Measurements from ENCODE around the gene PGA3.
"Not testable (repeated sequence)": the region's sequence is repeated elsewhere in the genome, so short reads cannot be mapped to it uniquely, and the experiment has no call there.

The PGA3 gene

DNA sequence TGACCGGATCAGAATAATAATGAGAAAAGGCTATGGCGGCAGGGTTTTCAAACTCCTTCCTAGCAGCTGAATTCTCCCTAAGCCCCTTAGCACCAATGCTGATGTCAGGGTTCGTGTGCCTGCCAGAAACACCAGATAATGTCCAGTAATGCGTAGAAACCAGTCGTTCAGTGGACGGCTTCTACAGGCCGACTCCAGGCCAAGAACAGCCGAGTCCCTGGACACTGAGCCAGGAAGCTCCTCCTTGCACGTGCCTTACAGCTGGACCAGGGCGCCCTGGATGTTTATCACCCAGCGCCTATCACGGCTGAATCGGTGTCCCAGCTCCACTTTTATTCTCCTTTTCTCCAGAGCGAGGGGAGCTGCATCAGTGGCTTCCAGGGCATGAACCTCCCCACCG, 8.9 kb downstream of the PGA3 start:
- not testable (repeated sequence) for DNase-seq (ENCODE audit: low spot score in 2 of 2); H3K4me1 Mint-ChIP-seq; H3K27ac Mint-ChIP-seq; H3K4me3 Mint-ChIP-seq; H3K9me3 Mint-ChIP-seq; ATAC-seq; H3K36me3 Mint-ChIP-seq

DNA sequence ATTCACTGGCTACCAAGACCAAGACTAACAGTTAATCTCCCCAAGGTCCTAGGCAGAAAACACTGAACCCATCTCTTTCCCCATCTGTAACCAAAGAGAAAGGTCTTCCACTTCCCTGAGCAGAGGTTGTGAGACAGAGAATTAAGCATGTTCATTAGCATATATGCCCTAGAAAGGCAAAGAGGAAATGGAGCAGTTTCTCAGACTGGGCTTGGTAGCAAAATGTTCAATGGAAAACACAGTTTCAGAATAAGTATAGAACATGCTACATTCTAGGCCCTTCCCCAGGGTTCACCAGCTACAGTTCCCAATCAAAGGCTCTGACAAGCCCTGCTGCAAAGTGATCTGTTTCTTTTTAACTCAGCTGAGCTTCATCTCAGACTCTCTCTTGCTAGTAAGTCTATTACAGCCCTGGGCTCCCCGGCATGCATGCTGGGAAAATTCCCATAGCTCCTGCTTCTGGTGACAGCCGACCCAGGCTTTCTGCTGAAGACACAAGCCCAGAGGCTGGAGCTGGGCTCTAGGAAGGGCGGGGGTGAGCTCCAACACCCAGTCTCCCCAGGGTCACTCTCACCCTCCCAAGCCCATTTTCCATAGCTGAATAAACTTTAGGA, 10.5 kb downstream of the PGA3 start:
- not testable (repeated sequence) for H3K4me3 Mint-ChIP-seq; H3K36me3 Mint-ChIP-seq; DNase-seq (ENCODE audit: low spot score in 2 of 2); H3K4me1 Mint-ChIP-seq; H3K9me3 Mint-ChIP-seq; H3K27ac Mint-ChIP-seq; ATAC-seq

DNA sequence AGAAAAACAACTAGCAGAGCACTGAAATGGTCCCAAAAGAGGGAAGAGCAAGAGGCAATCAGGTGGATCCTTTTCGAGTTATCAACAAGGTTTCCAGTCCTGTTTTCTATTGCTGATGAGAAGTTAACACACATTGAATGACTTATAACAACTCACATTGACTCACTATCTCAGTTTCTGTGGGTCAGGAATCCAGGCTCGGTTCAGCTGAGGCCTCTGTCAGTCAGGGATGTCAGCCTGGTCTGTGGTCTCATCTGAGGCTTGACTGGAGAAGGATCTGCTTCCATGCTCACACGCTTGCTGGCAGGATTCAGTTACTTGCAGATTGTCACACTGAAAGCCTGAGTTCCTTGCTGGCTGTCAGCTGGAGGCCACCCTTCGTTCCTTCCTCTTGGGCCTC, 15.0 kb downstream of the PGA3 start:
- H3K9me3 Mint-ChIP-seq; DNase-seq (ENCODE audit: low spot score in 2 of 2); H3K36me3 Mint-ChIP-seq; H3K4me1 Mint-ChIP-seq; H3K4me3 Mint-ChIP-seq; H3K27ac Mint-ChIP-seq: not testable (repeated sequence)
- ATAC-seq: peak; percentile 59

DNA sequence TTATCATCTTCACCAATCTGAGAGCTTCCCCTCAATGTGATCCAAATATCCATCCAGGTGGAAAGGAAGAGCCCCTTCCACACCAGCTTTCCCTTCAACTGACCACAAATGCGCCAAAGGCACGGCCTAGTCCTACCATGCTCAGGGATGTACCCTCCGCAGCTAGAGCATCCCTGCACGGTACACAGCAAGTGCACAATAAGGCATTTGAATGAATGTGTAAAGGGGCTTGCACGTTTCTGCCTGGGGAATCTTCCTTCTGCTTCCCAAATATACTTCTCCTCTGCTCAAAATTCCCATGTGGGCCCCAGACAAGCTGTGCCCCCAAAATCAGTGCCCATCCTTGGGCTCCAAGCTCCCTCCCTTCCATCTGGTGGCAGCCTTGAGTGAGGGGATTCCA, 15.7 kb downstream of the PGA3 start:
- ATAC-seq, H3K9me3 Mint-ChIP-seq, H3K4me3 Mint-ChIP-seq, H3K4me1 Mint-ChIP-seq, H3K36me3 Mint-ChIP-seq, H3K27ac Mint-ChIP-seq: not testable (repeated sequence)
- peak in 1 of 2 donors; percentile 47 for DNase-seq (ENCODE audit: low spot score in 2 of 2)

DNA sequence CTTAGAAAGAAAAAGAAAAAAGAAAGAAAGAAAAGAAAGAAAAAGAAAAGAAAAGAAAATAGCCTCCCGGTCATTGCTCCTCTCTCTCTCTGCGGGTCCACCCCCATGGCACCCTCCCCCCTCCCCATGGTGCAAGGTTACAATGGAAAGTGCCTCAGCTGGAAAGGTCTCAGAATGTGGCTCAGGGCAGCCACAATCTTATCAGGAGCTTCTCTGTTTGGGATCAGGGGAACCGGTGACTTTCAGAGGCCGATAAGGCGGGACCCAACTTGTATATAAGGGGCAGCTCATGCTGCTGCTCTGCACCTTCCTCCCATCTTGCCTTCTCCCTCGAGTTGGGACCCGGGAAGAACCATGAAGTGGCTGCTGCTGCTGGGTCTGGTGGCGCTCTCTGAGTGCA, 18.7 kb downstream of the PGA3 start, which contains the start of gene PGA4:
Gene PGA4 (plus strand): TSS at position 301 of the 400 bp plus-strand sequence. CDS start 54 bp downstream, at position 355.
- H3K27ac Mint-ChIP-seq; H3K4me3 Mint-ChIP-seq; DNase-seq (ENCODE audit: low spot score in 2 of 2); ATAC-seq; H3K36me3 Mint-ChIP-seq; H3K4me1 Mint-ChIP-seq; H3K9me3 Mint-ChIP-seq: not testable (repeated sequence)

DNA sequence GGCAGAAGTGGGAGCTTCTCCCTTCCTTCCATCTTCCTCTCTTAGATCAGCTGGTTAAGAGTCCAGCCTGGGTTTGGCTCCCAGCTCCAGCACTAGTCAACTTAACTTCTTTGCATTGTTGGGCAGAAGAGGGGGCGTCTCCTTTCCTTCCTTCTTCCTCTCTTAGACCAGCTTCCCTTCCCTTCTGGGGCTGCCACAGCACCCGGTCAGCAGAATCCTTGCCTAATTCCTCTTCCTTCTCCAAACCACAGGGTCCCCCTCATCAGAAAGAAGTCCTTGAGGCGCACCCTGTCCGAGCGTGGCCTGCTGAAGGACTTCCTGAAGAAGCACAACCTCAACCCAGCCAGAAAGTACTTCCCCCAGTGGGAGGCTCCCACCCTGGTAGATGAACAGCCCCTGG, 19.4 kb downstream of the PGA3 start:
- H3K4me3 Mint-ChIP-seq; H3K4me1 Mint-ChIP-seq; ATAC-seq; H3K36me3 Mint-ChIP-seq; DNase-seq (ENCODE audit: low spot score in 2 of 2); H3K9me3 Mint-ChIP-seq; H3K27ac Mint-ChIP-seq: not testable (repeated sequence)

DNA sequence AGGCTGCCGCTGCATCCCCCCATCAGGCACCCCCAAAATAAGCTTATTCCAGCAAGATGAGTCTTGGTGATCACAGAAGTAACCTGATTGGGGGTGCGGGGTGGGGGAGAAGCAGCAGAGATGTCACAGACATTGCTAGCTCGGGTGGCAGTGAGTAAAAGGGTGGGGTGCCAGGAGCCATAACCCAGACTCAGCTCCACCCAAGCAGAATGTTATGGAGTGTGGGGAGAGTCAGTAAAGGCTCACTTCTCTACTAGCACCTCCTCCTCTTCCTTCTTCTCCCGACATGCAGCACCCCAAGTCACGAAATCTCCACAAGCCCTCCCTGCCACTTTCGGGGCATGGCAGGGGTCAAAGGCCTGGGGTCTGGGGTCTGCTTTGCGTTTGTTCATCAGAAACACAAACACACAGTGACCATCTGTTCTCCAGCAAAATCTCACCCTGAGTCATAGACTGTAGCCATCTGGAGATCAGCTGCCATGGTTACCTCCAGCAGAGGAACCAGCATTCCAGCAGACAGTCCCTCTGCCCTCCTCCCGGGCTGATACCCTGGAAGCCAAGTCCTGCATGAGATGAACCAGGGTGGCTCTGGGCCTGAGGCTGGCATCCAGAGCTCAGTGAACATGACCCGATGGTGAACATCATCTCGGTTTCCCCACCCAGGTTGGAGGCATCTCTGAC, 23.3 kb downstream of the PGA3 start:
- H3K27ac Mint-ChIP-seq; H3K4me3 Mint-ChIP-seq; H3K9me3 Mint-ChIP-seq; DNase-seq (ENCODE audit: low spot score in 2 of 2); H3K4me1 Mint-ChIP-seq; ATAC-seq; H3K36me3 Mint-ChIP-seq: not testable (repeated sequence)

DNA sequence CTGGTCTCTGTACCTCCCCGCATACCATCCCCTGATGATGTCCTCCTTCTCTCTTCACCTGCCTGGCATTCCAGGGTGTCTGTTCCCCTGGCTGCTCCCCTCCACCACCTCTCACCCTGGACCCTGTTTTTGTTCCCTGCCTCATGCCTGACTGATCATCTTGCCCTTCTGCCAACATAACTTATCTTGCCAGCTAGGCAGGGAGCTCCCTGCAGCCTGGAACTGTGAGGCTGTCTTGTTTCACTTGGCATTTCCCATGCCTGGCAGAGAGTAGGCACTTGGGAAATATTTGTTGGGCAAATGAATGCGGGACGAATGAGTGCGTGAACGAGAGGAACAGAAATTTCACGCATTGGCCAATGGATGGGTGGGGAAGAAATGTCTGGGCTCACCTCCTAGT, 26.1 kb downstream of the PGA3 start:
- H3K4me3 Mint-ChIP-seq; H3K36me3 Mint-ChIP-seq; H3K27ac Mint-ChIP-seq; H3K4me1 Mint-ChIP-seq; H3K9me3 Mint-ChIP-seq; ATAC-seq; DNase-seq (ENCODE audit: low spot score in 2 of 2): not testable (repeated sequence)

DNA sequence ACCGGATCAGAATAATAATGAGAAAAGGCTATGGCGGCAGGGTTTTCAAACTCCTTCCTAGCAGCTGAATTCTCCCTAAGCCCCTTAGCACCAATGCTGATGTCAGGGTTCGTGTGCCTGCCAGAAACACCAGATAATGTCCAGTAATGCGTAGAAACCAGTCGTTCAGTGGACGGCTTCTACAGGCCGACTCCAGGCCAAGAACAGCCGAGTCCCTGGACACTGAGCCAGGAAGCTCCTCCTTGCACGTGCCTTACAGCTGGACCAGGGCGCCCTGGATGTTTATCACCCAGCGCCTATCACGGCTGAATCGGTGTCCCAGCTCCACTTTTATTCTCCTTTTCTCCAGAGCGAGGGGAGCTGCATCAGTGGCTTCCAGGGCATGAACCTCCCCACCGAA, 27.7 kb downstream of the PGA3 start:
- not testable (repeated sequence) for H3K4me3 Mint-ChIP-seq; DNase-seq (ENCODE audit: low spot score in 2 of 2); H3K4me1 Mint-ChIP-seq; H3K9me3 Mint-ChIP-seq; ATAC-seq; H3K36me3 Mint-ChIP-seq; H3K27ac Mint-ChIP-seq

DNA sequence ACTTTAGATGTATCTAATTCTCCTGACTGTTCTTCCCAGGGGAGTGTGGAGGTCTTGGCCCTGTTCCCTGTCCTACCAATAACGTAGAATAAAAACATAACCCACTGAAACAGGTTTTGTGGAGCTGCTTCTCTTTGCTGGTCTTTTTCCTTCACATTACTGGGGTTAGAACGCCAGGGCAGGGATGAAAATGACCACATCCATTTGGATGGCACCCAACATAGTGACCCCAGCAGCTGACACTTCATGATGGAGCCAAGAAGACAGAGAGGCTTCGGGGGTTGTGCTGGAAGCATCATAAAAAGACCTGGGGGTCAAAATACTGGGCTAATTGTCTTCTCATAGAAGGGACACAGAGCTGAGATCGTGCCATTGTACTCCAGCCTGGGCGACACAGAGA, 28.3 kb downstream of the PGA3 start:
- not testable (repeated sequence) for H3K36me3 Mint-ChIP-seq; H3K27ac Mint-ChIP-seq; DNase-seq (ENCODE audit: low spot score in 2 of 2); H3K9me3 Mint-ChIP-seq; H3K4me1 Mint-ChIP-seq; H3K4me3 Mint-ChIP-seq; ATAC-seq

DNA sequence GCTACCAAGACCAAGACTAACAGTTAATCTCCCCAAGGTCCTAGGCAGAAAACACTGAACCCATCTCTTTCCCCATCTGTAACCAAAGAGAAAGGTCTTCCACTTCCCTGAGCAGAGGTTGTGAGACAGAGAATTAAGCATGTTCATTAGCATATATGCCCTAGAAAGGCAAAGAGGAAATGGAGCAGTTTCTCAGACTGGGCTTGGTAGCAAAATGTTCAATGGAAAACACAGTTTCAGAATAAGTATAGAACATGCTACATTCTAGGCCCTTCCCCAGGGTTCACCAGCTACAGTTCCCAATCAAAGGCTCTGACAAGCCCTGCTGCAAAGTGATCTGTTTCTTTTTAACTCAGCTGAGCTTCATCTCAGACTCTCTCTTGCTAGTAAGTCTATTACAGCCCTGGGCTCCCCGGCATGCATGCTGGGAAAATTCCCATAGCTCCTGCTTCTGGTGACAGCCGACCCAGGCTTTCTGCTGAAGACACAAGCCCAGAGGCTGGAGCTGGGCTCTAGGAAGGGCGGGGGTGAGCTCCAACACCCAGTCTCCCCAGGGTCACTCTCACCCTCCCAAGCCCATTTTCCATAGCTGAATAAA, 29.3 kb downstream of the PGA3 start:
- H3K27ac Mint-ChIP-seq: not testable (repeated sequence)

DNA sequence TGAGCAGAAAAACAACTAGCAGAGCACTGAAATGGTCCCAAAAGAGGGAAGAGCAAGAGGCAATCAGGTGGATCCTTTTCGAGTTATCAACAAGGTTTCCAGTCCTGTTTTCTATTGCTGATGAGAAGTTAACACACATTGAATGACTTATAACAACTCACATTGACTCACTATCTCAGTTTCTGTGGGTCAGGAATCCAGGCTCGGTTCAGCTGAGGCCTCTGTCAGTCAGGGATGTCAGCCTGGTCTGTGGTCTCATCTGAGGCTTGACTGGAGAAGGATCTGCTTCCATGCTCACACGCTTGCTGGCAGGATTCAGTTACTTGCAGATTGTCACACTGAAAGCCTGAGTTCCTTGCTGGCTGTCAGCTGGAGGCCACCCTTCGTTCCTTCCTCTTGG, 33.8 kb downstream of the PGA3 start:
- peak; percentile 57 for ATAC-seq
- H3K36me3 Mint-ChIP-seq; H3K4me1 Mint-ChIP-seq; H3K27ac Mint-ChIP-seq; H3K9me3 Mint-ChIP-seq; H3K4me3 Mint-ChIP-seq; DNase-seq (ENCODE audit: low spot score in 2 of 2): not testable (repeated sequence)

More for the DNA sequence above, 29.3 kb downstream of the PGA3 start:
- DNase-seq (ENCODE audit: low spot score in 2 of 2); H3K36me3 Mint-ChIP-seq; H3K4me1 Mint-ChIP-seq; ATAC-seq; H3K9me3 Mint-ChIP-seq; H3K4me3 Mint-ChIP-seq: not testable (repeated sequence)

DNA sequence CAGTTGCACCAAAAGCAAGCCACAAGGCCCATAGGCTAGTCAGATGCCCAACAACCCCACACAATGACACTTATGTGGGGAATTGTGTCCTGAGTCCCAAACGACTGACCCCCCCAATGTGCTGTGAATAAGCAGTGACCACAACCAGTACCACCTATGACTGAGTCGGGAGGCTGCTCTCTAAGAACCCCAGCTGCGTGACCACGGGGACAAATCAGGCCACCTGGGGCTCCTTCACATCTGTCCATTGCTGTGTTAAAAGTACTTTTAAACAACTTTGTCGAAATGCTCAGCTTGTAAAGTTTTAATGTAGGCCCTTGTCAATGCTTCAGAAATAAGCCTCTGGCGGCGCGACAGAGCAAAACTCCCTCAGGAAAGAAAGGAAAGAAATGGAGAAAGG, 37.0 kb downstream of the PGA3 start:
- H3K4me3 Mint-ChIP-seq; H3K27ac Mint-ChIP-seq; H3K9me3 Mint-ChIP-seq; H3K36me3 Mint-ChIP-seq; DNase-seq (ENCODE audit: low spot score in 2 of 2); ATAC-seq; H3K4me1 Mint-ChIP-seq: not testable (repeated sequence)

DNA sequence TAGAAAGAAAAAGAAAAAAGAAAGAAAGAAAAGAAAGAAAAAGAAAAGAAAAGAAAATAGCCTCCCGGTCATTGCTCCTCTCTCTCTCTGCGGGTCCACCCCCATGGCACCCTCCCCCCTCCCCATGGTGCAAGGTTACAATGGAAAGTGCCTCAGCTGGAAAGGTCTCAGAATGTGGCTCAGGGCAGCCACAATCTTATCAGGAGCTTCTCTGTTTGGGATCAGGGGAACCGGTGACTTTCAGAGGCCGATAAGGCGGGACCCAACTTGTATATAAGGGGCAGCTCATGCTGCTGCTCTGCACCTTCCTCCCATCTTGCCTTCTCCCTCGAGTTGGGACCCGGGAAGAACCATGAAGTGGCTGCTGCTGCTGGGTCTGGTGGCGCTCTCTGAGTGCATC, 37.6 kb downstream of the PGA3 start, which contains the start of gene PGA5:
Gene PGA5 (plus strand): TSS at position 301 of the 400 bp plus-strand sequence. CDS start 52 bp downstream, at position 353.
- not testable (repeated sequence) for H3K36me3 Mint-ChIP-seq; H3K4me3 Mint-ChIP-seq; ATAC-seq; H3K9me3 Mint-ChIP-seq; H3K27ac Mint-ChIP-seq; DNase-seq (ENCODE audit: low spot score in 2 of 2); H3K4me1 Mint-ChIP-seq

DNA sequence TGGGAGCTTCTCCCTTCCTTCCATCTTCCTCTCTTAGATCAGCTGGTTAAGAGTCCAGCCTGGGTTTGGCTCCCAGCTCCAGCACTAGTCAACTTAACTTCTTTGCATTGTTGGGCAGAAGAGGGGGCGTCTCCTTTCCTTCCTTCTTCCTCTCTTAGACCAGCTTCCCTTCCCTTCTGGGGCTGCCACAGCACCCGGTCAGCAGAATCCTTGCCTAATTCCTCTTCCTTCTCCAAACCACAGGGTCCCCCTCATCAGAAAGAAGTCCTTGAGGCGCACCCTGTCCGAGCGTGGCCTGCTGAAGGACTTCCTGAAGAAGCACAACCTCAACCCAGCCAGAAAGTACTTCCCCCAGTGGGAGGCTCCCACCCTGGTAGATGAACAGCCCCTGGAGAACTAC, 38.2 kb downstream of the PGA3 start:
- DNase-seq (ENCODE audit: low spot score in 2 of 2); H3K27ac Mint-ChIP-seq; ATAC-seq; H3K36me3 Mint-ChIP-seq; H3K4me3 Mint-ChIP-seq; H3K9me3 Mint-ChIP-seq; H3K4me1 Mint-ChIP-seq: not testable (repeated sequence)

All from stimulated activated effector memory CD8-positive, alpha-beta T cell treated with anti-CD3 and anti-CD28 coated beads, Interleukin-12 subunit alpha, Interleukin-12 subunit beta, amount 100 ng/mL, for 72 hours (primary cell).